ENCODE results near the gene BLOC1S5. TPM values are rescaled to one million over a fixed set of nuclear protein-coding genes. Genes with fewer than 3 reads are reported as not detected.

Gene BLOC1S5
- total RNA-seq, 6 experiments from 2014 or later, result 8.4 to 13.4 (median 9.5) TPM

- Mint-ChIP-seq H3K36me3 (ENCODE audit: low read depth) (peaks cover 23% of the 10 kb centered on the region), H3K9me3 (no peaks in the 10 kb centered on the region), H3K4me1 (ENCODE audit: low read depth) (peaks cover 21% of the 10 kb centered on the region), H3K27ac (peak overlapping the region; percentile 11; the same call in 1 of the 2 replicates), H3K27me3 (ENCODE audit: insufficient read depth) (no peaks in the 10 kb centered on the region), H3K4me3 (peak overlapping the region; percentile 39; the same call in 1 of the 2 replicates)
- no peak for DNase-seq
- no peak for TF ChIP-seq CTCF (IDR thresholded peaks at IDR 0.05)
These were observed 36.1 kb upstream of the BLOC1S5 start for GRCh38 chr6:8100159-8100854.

GRCh38 chr6:8090650-8091049 lies 26.5 kb upstream of the BLOC1S5 start:
- H3K4me3 Mint-ChIP-seq, result no peak overlapping the region
- no peak for DNase-seq
- H3K36me3 Mint-ChIP-seq (ENCODE audit: low read depth), result peaks cover 65% of the 10 kb centered on the region
- H3K9me3 Mint-ChIP-seq, result peaks cover 7% of the 10 kb centered on the region
- H3K27me3 Mint-ChIP-seq (ENCODE audit: insufficient read depth), result no peaks in the 10 kb centered on the region
- peaks cover 15% of the 10 kb centered on the region for H3K4me1 Mint-ChIP-seq (ENCODE audit: low read depth)
- no peak overlapping the region for H3K27ac Mint-ChIP-seq
- no peak for TF ChIP-seq CTCF (IDR thresholded peaks at IDR 0.05)

- no peak for TF ChIP-seq CTCF (IDR thresholded peaks at IDR 0.05)
- Mint-ChIP-seq H3K36me3 (ENCODE audit: low read depth) (peaks cover 58% of the 10 kb centered on the region), H3K4me3 (no peak overlapping the region), H3K27ac (no peak overlapping the region), H3K27me3 (ENCODE audit: insufficient read depth) (no peaks in the 10 kb centered on the region), H3K4me1 (ENCODE audit: low read depth) (peaks cover 33% of the 10 kb centered on the region), H3K9me3 (peaks cover 7% of the 10 kb centered on the region)
- DNase-seq, result no peak
These were observed 24.7 kb upstream of the BLOC1S5 start for GRCh38 chr6:8088886-8089285.

- DNase-seq, result no peak
- H3K4me3 Mint-ChIP-seq, result no peak overlapping the region
- H3K27ac Mint-ChIP-seq, result no peak overlapping the region; the same call in 1 of the 2 replicates
These were observed 23.9 kb upstream of the BLOC1S5 start for GRCh38 chr6:8087870-8088754.

More at GRCh38 chr6:8087870-8088754, 23.9 kb upstream of the BLOC1S5 start:
- TF ChIP-seq CTCF (IDR thresholded peaks at IDR 0.05), result no peak
- peaks cover 41% of the 10 kb centered on the region for H3K4me1 Mint-ChIP-seq (ENCODE audit: low read depth)
- no peaks in the 10 kb centered on the region for H3K27me3 Mint-ChIP-seq (ENCODE audit: insufficient read depth)
- peaks cover 7% of the 10 kb centered on the region for H3K9me3 Mint-ChIP-seq
- H3K36me3 Mint-ChIP-seq (ENCODE audit: low read depth), result peaks cover 58% of the 10 kb centered on the region
